Measurements from ENCODE around the gene BATF3. TPM values are rescaled to one million over a fixed set of nuclear protein-coding genes. Genes with fewer than 3 reads are reported as not detected.

BATF3 gene
- total and polyA plus RNA-seq, 10 donors = 10.8 to 34.0 (median 14.0) TPM

- 56 to 70% (median 65%) methylated on average over 5 of the region's 5 CpGs for WGBS, 5 donors
- DNase-seq = no peak
- intact Hi-C loops (cut with DNase I; ENCODE audit: low total_unique reads) = loop anchor here (10.0 kb wide), 1 partner anchor 162 kb away; no protein-coding TSS in a partner anchor
- Histone ChIP-seq H3K36me3 (no peaks in the 10 kb centered on the region), H3K27me3 (replicated peaks in 1 of 7) (peaks cover 0 to 12% (median 0%) of the 10 kb centered on the region in 7 donors), H3K4me1 (no peaks in the 10 kb centered on the region), H3K9me3 (no peaks in the 10 kb centered on the region), H3K27ac (no peak overlapping the region), H3K4me3 (no peak overlapping the region)
- TF ChIP-seq CTCF (IDR thresholded peaks at IDR 0.05 in 8 of 11, conservative IDR thresholded peaks at IDR 0.05 in 3 of 11) (no peak), POLR2A (IDR thresholded peaks at IDR 0.05) (no peak), POLR2AphosphoS5 (IDR thresholded peaks at IDR 0.05) (no peak)
Measured at GRCh38 chr1:212656730-212657129, 42.9 kb downstream of the BATF3 start.

- H3K4me1 ChIP-seq = no peaks in the 10 kb centered on the region
- TF ChIP-seq POLR2A (IDR thresholded peaks at IDR 0.05) (no peak), CTCF (IDR thresholded peaks at IDR 0.05 in 8 of 11, conservative IDR thresholded peaks at IDR 0.05 in 3 of 11) (no peak), POLR2AphosphoS5 (IDR thresholded peaks at IDR 0.05) (no peak)
Measured at GRCh38 chr1:212655668-212656440, 43.8 kb downstream of the BATF3 start.

GRCh38 chr1:212652609-212653008 is 47.0 kb downstream of the BATF3 start:
- Histone ChIP-seq H3K9me3 (no peaks in the 10 kb centered on the region), H3K27ac (no peak overlapping the region), H3K4me1 (no peaks in the 10 kb centered on the region), H3K27me3 (replicated peaks in 1 of 7) (peaks cover 0 to 8% (median 0%) of the 10 kb centered on the region in 7 donors), H3K36me3 (no peaks in the 10 kb centered on the region), H3K4me3 (no peak overlapping the region)
- 83 to 100% (median 92%) methylated on average over 1 of the region's 1 CpG for WGBS, 5 donors
- DNase-seq = no peak
- TF ChIP-seq POLR2A (IDR thresholded peaks at IDR 0.05) (no peak), POLR2AphosphoS5 (IDR thresholded peaks at IDR 0.05) (no peak), CTCF (IDR thresholded peaks at IDR 0.05 in 8 of 11, conservative IDR thresholded peaks at IDR 0.05 in 3 of 11) (no peak)
- intact Hi-C loops (cut with DNase I; ENCODE audit: low total_unique reads) = loop anchor here (10.0 kb wide), 1 partner anchor 158 kb away; no protein-coding TSS in a partner anchor

More at GRCh38 chr1:212655668-212656440, 43.8 kb downstream of the BATF3 start:
- Histone ChIP-seq H3K9me3 (no peaks in the 10 kb centered on the region), H3K36me3 (no peaks in the 10 kb centered on the region), H3K27ac (no peak overlapping the region), H3K4me3 (no peak overlapping the region), H3K27me3 (replicated peaks in 1 of 7) (peaks cover 0 to 12% (median 0%) of the 10 kb centered on the region in 7 donors)
- no peak for DNase-seq
- intact Hi-C loops (cut with DNase I; ENCODE audit: low total_unique reads) = loop anchor here (10.0 kb wide), 1 partner anchor 161 kb away; no protein-coding TSS in a partner anchor
- 76 to 82% (median 80%) methylated on average over 6 of the region's 6 CpGs for WGBS, 5 donors

GRCh38 chr1:212651977-212652376 is 47.7 kb downstream of the BATF3 start:
- WGBS, 5 donors = 89 to 100% (median 90%) methylated on average over 3 of the region's 3 CpGs
- Histone ChIP-seq H3K27ac (no peak overlapping the region), H3K4me1 (no peaks in the 10 kb centered on the region), H3K27me3 (replicated peaks in 1 of 7) (peaks cover 0 to 8% (median 0%) of the 10 kb centered on the region in 7 donors), H3K36me3 (no peaks in the 10 kb centered on the region), H3K9me3 (no peaks in the 10 kb centered on the region), H3K4me3 (no peak overlapping the region)
- DNase-seq = no peak
- intact Hi-C loops (cut with DNase I; ENCODE audit: low total_unique reads) = loop anchor here (10.0 kb wide), 1 partner anchor 157 kb away; no protein-coding TSS in a partner anchor
- TF ChIP-seq CTCF (IDR thresholded peaks at IDR 0.05 in 8 of 11, conservative IDR thresholded peaks at IDR 0.05 in 3 of 11) (no peak), POLR2A (IDR thresholded peaks at IDR 0.05) (no peak), POLR2AphosphoS5 (IDR thresholded peaks at IDR 0.05) (no peak)

All from spleen (tissue), 11 donors.